NCI-H460 (cell line): ENCODE results near the gene EMC7. TPM values are rescaled to one million over a fixed set of nuclear protein-coding genes. Genes with fewer than 3 reads are reported as not detected.
"Not testable (repeated sequence)": the region's sequence is repeated elsewhere in the genome, so short reads cannot be mapped to it uniquely, and the experiment has no call there.

ENCODE experiments used
- DNase-seq: peaks from one replicate; pipeline ENCODE4 v3.0.0-alpha.2; 2016; ENCODE audit warnings: low read depth; ENCODE audit errors: extremely low read depth
- total RNA-seq: library from RNA; depleted of rRNA; stranded (reverse); fragments of >200 nt; shearing (Covaris generic); gene quantifications from 2 replicates; pipeline ENCODE4 v1.2.3, GENCODE V29; 2014

Gene EMC7
- total RNA-seq, 1 experiment from 2014 or later: 83.2 TPM

DNA sequence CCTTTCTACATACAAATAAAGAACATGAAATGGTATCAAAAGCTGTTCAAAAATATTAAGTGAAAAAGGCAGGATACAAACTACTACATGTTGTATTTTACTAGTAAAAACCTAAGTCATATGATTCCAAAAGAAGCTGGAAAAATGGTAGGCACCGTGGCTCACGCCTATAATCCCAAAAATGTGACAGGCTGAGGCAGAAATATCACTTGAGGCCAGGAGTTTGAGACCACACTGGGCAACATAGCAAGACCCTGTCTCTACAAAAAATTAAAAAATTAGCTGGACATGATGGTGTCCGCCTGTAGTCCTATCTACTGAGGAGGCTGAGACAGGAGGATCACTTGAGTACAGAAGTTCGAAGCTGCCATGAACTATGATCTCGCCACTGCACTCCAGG, 1.7 kb downstream of the EMC7 start:
- no peak for DNase-seq

DNA sequence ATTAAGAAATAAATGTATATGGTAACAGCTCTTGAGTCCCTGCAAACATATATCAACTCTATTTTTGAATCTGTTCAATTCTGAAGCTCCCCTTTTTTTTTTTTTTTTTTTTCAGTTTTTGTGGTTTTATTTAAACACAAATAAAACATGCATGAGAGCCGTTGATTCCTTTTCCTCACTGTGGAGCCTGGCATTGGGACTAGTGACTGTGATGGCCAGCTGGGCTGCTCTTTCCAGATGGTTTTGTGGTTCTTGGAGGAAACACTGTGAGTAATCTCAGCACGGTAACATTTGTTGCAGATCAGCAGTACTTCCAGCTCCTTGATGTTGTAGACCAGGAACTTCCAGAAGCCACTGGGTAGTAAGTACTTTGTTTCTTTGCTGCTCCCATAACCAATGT, 15.9 kb downstream of the EMC7 start:
- no peak for DNase-seq

DNA sequence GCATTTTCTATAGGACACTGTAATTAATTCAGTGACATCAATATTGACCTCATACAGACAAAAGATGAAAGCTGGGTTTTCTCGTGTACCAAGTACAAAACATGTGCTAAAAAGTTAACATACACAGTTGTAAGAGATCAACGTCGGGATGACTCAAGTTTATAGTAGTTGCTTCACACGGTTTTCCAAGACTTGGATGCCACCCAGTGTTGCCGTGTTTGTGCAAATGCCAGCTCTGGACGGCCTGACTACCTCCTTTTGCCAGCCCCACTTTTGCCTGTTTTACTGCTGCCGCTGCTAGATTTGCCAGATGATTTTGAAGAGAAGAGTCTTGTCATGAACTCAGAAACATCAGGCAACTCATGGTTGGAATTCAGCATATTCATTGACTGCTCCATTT, 17.6 kb downstream of the EMC7 start:
- peak; percentile 18 for DNase-seq

- DNase-seq: no peak
Observed at GRCh38 chr15:34079904-34080303, 21.8 kb downstream of the EMC7 start.

GRCh38 chr15:34078900-34079299, 22.8 kb downstream of the EMC7 start:
- no peak for DNase-seq

DNA sequence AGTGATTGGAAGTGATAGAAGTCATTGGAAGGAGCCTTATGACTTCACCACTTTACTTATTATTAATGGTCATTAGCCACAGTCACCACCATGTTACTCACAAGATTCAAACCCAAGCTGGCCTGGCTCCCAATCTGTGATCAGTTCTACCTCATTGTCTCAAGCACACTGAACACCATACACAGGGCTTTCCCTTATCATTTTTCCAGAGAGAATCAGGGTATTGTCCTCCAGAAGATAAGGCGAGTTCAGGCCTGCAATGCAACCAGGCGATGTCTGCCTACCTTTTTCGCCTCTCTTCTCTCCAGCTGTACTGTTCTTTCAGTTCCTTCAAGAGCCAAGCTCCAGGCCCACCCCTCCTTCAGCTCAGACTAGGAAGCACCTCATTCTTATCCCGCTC, 24.9 kb downstream of the EMC7 start:
- no peak for DNase-seq

GRCh38 chr15:34070003-34070402, 31.7 kb downstream of the EMC7 start:
- DNase-seq: no peak

GRCh38 chr15:34065941-34066340, 35.7 kb downstream of the EMC7 start:
- no peak for DNase-seq

GRCh38 chr15:34065261-34065660, 36.4 kb downstream of the EMC7 start:
- DNase-seq: no peak

GRCh38 chr15:34064438-34064837, 37.2 kb downstream of the EMC7 start:
- no peak for DNase-seq

- DNase-seq: no peak
Observed at GRCh38 chr15:34059946-34060345, 41.7 kb downstream of the EMC7 start.

- no peak for DNase-seq
Observed at GRCh38 chr15:34059476-34059875, 42.2 kb downstream of the EMC7 start.

- no peak for DNase-seq
Observed at GRCh38 chr15:34056911-34057310, 44.8 kb downstream of the EMC7 start.

GRCh38 chr15:34055868-34056595, 45.6 kb downstream of the EMC7 start:
- DNase-seq: no peak

- no peak for DNase-seq
Observed at GRCh38 chr15:34054081-34054707, 47.5 kb downstream of the EMC7 start.

- DNase-seq: not testable (repeated sequence)
Observed at GRCh38 chr15:34050385-34050784, 51.3 kb downstream of the EMC7 start.

GRCh38 chr15:34049112-34049511, 52.5 kb downstream of the EMC7 start:
- DNase-seq: no peak

DNA sequence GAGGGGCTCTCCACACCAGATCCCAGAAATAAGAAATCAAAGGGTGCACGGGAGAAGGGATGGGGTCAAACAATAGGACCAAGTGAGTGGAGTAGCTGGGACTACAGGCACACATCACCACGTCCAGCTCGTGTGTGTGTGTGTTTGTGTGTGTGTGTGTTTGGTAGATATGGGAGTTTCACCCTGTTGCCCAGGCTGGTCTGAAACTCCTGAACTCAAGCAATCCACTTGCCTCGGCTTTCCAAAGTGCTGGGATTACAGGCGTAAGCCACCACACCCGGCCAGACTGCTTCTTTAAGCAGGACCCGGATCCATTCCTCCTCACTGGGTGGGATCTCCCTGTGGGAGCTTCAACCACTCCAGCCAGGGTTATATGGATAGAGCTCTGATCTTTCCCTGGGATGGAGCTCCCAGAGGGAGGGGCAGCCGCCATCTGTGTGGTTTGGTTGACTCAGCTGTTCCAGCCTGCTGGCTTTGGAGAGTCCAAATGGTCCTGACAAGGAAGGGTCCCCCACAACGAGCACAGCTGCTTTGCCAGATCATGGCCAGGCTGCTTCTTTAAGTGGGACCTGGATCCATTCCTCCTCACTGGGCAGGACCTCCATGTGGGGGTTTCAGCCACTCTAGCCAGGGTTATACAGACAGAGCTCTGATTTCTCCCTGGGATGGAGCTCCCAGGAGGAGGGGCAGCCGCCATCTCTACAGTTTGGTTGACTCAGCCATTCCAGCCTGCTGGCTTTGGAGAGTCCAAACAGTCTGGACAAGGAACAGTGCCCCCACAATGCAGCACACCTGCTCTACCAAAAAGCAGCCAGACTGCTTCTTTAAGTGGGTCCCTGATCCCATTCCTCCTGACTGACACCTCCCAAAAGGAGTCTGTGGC, 53.5 kb downstream of the EMC7 start:
- DNase-seq: no peak

DNA sequence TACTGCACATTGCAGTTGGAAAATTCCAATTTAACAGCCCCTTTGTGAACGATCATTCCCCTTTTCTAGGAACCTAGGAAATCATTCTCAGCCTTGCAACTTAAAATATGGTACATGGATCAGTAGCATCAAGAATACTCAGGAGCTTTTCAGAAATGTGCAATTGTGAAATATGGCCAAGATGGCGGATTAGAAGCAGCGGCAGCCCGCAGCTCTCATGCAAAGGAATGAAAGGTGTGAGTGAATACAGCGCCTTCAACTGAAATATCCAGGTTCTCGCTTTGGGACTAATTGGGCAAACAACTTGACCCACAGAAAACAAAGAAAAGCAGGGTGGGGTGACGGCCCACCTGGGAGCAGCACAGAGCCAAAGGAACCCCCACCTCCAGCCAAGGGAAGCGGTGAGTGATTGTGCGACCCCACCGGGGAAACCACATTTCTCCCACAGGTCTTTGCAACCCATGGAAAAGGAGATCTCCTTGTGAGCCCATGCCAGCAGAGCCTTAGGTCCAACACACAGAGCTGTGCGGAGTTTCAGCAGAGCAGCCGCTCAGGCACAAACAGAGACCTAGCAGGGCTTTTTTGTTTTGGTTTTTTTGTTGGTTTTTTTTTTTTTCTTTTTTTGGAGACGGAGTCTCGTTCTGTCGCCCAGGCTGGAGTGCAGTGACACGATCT, 55.1 kb downstream of the EMC7 start:
- DNase-seq: no peak

DNA sequence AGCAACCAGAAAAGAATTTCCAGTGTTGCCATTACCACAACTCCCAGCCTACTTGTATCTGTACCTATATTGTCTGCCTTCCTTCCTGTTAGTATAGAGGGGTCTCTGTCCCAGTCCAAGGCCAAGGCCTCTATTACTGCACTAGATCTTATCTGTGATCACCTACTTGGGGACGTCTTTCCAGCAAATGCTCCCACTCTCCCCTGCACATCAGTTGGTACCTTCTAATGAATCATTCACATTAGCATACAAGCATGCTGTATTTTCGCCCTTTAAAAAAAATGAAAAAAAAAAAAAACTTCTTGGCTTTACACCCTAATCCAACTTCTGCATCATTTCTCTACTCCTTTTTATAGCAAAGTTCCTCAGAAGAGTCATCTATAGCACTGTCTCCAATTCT, 57.8 kb downstream of the EMC7 start:
- DNase-seq: no peak

DNA sequence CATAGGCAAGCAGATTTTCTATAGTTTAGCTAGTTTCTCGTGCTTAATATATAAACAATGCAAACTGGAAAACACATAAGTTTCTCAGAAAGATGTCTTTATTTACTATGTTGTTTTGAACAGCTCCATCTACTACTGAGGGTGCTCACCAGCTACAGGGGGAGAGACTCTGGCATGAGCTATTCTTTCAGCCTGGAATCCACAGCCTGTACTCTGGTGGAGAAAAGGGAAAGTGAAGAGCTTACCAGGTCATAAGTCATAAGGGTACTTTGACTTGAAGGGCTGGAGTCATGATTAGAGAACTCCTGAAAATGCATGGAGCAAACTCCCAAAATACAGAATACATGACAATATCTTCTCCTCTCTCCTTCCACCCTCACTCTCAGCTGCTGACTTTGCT, 58.3 kb downstream of the EMC7 start:
- no peak for DNase-seq
